ENCODE data around the gene MOSMO.
"Not testable (repeated sequence)": the region's sequence is repeated elsewhere in the genome, so short reads cannot be mapped to it uniquely, and the experiment has no call there.

The MOSMO gene

DNA sequence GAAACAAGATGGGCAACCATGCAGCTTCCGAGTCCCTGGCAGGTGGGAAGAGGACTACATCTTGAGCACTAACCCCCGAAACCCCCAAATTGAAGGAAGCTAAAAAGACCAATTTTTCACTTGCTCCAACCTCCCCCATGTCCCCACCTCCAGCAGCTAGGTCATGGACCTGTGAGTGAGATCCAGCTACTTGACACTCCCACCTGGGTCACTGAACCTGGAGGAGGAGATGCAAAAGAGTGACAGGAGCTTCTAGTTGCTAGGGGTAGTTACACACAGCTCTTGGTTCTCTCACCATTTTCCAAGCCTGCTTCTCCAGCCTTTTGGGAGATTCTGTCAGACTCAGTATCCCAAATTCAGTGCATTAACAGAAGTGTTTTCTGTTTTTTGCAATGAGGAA lies 18.2 kb upstream of the MOSMO start:
- Mint-ChIP-seq H3K27me3 (no peaks in the 10 kb centered on the region), H3K4me3 (no peak overlapping the region), H3K4me1 (ENCODE audit: low read depth in 2 of 2) (peaks cover 0 to 20% of the 10 kb centered on the region in 2 donors), H3K27ac (peak overlapping the region in 1 of 2 donors; percentile 85), H3K36me3 (ENCODE audit: insufficient read depth) (peaks cover 3% of the 10 kb centered on the region), H3K9me3 (no peaks in the 10 kb centered on the region)
- DNase-seq (no peak), ATAC-seq (replicated peaks) (no peak)

DNA sequence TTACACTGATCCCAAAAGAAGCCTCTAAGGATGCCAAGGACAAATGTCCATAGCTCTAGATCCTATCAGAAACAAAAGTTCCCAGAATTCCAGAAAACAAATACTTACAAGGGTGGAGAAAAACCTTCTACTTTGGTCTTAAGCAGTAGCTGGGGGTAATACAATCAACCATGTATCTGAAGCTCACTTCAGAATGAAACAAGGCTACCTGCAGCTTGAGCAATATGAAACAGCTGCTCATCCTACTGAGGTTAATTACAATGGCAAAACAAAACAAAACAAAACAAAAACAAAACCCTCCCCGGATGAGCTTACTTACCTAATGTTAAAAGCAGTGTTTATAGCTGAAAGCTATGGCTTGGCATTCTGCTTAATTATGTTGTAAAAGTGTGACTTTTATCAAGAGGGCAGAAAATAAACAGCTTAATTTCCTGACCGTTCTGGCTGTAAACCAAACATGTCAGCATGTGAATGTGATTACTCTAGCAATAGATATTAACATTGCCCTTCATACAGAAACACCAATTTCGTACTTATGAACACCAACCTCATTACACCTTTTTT lies 17.4 kb upstream of the MOSMO start:
- ATAC-seq (replicated peaks) (peak; percentile 16), DNase-seq (no peak)
- Mint-ChIP-seq H3K36me3 (ENCODE audit: insufficient read depth) (peaks cover 3% of the 10 kb centered on the region), H3K4me3 (no peak overlapping the region), H3K27me3 (no peaks in the 10 kb centered on the region), H3K9me3 (no peaks in the 10 kb centered on the region), H3K4me1 (ENCODE audit: low read depth in 2 of 2) (peaks cover 0 to 20% of the 10 kb centered on the region in 2 donors), H3K27ac (peak overlapping the region; percentile 25 to 85)

- Mint-ChIP-seq H3K27ac (peak overlapping the region in 1 of 2 donors; percentile 85), H3K9me3 (no peaks in the 10 kb centered on the region), H3K4me1 (ENCODE audit: low read depth in 2 of 2) (peaks cover 0 to 20% of the 10 kb centered on the region in 2 donors), H3K36me3 (ENCODE audit: insufficient read depth) (no peaks in the 10 kb centered on the region), H3K27me3 (no peaks in the 10 kb centered on the region), H3K4me3 (peak overlapping the region in 1 of 2 donors; percentile 5)
- no peak for DNase-seq
- ATAC-seq (replicated peaks) = no peak
Measured at GRCh38 chr16:21991621-21992020, 16.3 kb upstream of the MOSMO start.

- no peak overlapping the region for H3K4me3 Mint-ChIP-seq
- no peak for ATAC-seq (replicated peaks)
Measured at GRCh38 chr16:21994856-21995465, 12.9 kb upstream of the MOSMO start.

GRCh38 chr16:21996923-21997696 lies 10.8 kb upstream of the MOSMO start:
- Mint-ChIP-seq H3K27me3 (peaks cover 6% of the 10 kb centered on the region in 2 donors), H3K36me3 (ENCODE audit: insufficient read depth) (no peaks in the 10 kb centered on the region), H3K4me1 (ENCODE audit: low read depth in 2 of 2) (peaks cover 7 to 13% of the 10 kb centered on the region in 2 donors), H3K9me3 (no peaks in the 10 kb centered on the region), H3K4me3 (no peak overlapping the region), H3K27ac (no peak overlapping the region)
- ATAC-seq (replicated peaks) (no peak), DNase-seq (no peak)

More at GRCh38 chr16:21994856-21995465, 12.9 kb upstream of the MOSMO start:
- H3K27ac Mint-ChIP-seq = no peak overlapping the region
- peaks cover 0 to 15% of the 10 kb centered on the region in 2 donors for H3K4me1 Mint-ChIP-seq (ENCODE audit: low read depth in 2 of 2)
- H3K36me3 Mint-ChIP-seq (ENCODE audit: insufficient read depth) = no peaks in the 10 kb centered on the region
- no peak for DNase-seq
- H3K9me3 Mint-ChIP-seq = no peaks in the 10 kb centered on the region
- H3K27me3 Mint-ChIP-seq = no peaks in the 10 kb centered on the region

DNA sequence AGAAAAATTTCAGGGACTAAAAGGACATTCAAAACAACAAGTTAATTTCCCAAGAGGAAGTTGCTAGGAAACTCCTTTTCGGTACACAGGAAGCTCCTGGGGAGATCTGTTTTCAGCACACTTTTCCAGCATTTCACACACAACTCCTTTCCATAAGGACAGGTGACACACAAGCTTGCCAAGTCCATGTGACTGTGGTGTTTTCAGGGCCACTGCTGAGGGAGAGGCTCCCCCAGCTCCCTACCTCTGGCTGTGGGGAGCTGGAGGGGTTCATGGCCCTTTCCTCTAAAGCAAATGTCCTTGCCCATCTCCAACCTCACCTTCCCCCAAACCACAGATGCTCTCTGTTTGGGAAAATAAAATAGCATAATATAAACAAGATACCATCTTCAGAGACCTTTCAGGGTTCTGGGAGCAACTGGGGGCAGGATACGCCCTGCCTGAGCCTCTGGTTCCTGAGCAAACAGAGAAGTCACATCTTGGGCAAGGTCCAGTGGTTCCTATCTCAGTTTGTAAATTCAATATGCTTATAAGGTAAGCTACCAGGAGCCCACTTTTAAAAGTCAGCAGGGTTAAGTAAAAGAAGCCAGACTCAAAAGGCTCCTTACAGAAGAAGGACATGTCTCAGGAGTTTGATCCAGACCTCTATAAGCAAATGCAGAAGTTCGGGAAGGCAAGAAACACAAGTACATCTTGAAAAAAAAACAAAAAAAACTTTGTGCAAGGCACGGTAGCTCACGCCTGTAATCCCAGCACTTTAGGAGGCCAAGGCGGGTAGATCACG lies 10.0 kb upstream of the MOSMO start:
- Mint-ChIP-seq H3K4me3 (no peak overlapping the region), H3K4me1 (ENCODE audit: low read depth in 2 of 2) (peaks cover 7 to 10% of the 10 kb centered on the region in 2 donors), H3K27ac (no peak overlapping the region), H3K27me3 (peaks cover 6% of the 10 kb centered on the region in 2 donors), H3K36me3 (ENCODE audit: insufficient read depth) (no peaks in the 10 kb centered on the region), H3K9me3 (no peaks in the 10 kb centered on the region)
- DNase-seq (no peak), ATAC-seq (replicated peaks) (no peak)

- H3K9me3 Mint-ChIP-seq = no peaks in the 10 kb centered on the region
- DNase-seq = no peak
- ATAC-seq (replicated peaks) = no peak
- no peaks in the 10 kb centered on the region for H3K36me3 Mint-ChIP-seq (ENCODE audit: insufficient read depth)
- no peak overlapping the region for H3K27ac Mint-ChIP-seq
- H3K4me3 Mint-ChIP-seq = peak overlapping the region; percentile 57 to 61
- peaks cover 6% of the 10 kb centered on the region in 2 donors for H3K27me3 Mint-ChIP-seq
- H3K4me1 Mint-ChIP-seq (ENCODE audit: low read depth in 2 of 2) = peaks cover 7 to 8% of the 10 kb centered on the region in 2 donors
Measured at GRCh38 chr16:22001591-22001990, 6.3 kb upstream of the MOSMO start.

DNA sequence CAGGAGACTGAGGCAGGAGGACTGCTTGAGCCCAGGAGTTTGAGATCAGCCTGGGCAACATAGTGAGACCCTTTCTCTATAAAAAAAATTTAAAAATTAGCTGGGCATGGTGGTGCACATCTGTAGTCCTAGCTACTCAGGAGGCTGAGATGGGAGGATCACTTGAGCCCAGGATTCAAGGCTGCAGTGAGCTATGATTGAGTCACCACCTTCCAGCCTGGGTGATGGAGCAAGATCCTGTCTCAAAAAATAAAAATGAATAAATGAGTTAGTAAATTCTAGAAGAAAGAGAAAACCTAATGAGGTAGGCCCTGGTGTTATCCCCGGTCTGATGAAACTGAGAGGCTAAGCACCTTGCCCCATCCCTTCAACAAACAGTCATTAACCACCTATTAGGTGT lies 5.9 kb upstream of the MOSMO start:
- H3K27me3 Mint-ChIP-seq; H3K36me3 Mint-ChIP-seq (ENCODE audit: insufficient read depth); ATAC-seq (replicated peaks); H3K9me3 Mint-ChIP-seq; DNase-seq; H3K27ac Mint-ChIP-seq; H3K4me3 Mint-ChIP-seq: not testable (repeated sequence)
- H3K4me1 Mint-ChIP-seq (ENCODE audit: low read depth in 2 of 2) = peaks cover 11% of the 10 kb centered on the region in 2 donors

- peaks cover 17% of the 10 kb centered on the region in 2 donors for H3K4me1 Mint-ChIP-seq (ENCODE audit: low read depth in 2 of 2)
- H3K36me3 Mint-ChIP-seq (ENCODE audit: insufficient read depth) = peaks cover 5% of the 10 kb centered on the region
- H3K27me3 Mint-ChIP-seq = peaks cover 6% of the 10 kb centered on the region in 2 donors
- ATAC-seq (replicated peaks) (no peak), DNase-seq (no peak)
- no peak overlapping the region for H3K4me3 Mint-ChIP-seq
- H3K9me3 Mint-ChIP-seq = no peaks in the 10 kb centered on the region
- no peak overlapping the region for H3K27ac Mint-ChIP-seq
Measured at GRCh38 chr16:22003195-22003594, 4.7 kb upstream of the MOSMO start.

DNA sequence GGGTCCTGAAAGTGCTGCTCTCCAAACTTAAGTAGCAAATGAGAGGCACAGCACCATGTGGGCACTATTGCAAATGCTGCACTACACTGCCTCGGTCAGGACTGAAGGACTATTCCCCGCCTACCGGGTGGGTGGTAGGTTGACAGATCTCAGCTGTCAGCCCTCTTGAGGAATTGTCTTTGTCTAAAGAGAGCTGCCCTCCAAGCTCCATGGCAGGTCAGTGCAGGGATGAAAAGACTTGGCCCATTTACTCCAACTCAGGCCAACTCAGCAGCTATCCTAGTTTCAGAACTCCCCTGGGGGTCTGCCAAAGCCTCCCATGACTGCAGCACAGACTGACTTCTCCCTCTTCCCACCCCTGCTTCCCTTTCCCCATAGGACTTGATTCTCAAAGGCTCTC lies 3.6 kb upstream of the MOSMO start:
- Mint-ChIP-seq H3K36me3 (ENCODE audit: insufficient read depth) (peaks cover 5% of the 10 kb centered on the region), H3K27ac (no peak overlapping the region), H3K4me1 (ENCODE audit: low read depth in 2 of 2) (peaks cover 22 to 26% of the 10 kb centered on the region in 2 donors), H3K4me3 (no peak overlapping the region), H3K27me3 (peaks cover 6% of the 10 kb centered on the region in 2 donors), H3K9me3 (no peaks in the 10 kb centered on the region)
- ATAC-seq (replicated peaks) (no peak), DNase-seq (no peak)

DNA sequence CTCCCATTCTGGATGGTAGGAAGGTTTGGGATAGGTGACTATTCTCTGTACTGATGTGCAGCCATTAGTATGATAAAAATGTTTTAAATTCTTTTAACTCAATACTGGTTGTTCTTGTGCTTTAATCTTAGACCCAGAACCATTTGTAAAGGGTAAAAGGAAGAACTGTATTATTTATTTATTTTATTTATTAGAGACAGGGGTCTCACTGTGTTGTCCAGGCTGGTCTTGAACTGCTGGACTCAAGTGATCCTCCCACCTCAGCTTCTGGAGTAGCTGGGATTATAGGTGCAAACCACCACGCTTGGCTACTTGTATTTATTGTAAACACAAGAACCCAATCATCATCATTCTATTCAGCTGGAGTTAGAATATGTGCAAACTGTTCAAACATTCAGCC lies 2.2 kb upstream of the MOSMO start:
- Mint-ChIP-seq H3K9me3 (no peaks in the 10 kb centered on the region), H3K36me3 (ENCODE audit: insufficient read depth) (peaks cover 5% of the 10 kb centered on the region), H3K4me1 (ENCODE audit: low read depth in 2 of 2) (peaks cover 25 to 35% of the 10 kb centered on the region in 2 donors), H3K27ac (no peak overlapping the region), H3K27me3 (peaks cover 6% of the 10 kb centered on the region in 2 donors), H3K4me3 (no peak overlapping the region)
- ATAC-seq (replicated peaks) = no peak
- no peak for DNase-seq

DNA sequence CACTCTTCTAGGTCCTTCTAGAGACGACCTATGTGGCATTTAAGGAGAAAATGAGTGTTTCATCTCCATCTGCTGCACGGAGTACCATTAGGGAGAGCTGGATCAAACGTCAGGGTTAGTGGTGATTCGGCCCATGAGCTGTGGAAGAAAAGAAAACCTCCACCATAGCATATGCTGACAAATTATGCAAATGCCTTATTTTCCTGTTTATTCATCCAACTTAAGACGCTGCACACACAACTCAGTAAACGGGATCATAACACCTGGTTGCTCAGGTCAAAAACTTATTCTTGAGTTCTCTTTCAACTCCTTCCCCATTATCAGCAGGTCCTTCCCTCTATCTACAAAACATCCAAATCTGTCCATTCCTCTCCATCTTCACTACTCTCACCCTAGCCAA lies 1.3 kb upstream of the MOSMO start:
- H3K27me3 Mint-ChIP-seq = no peaks in the 10 kb centered on the region
- peak overlapping the region in 1 of 2 donors; percentile 97 for H3K27ac Mint-ChIP-seq
- ATAC-seq (replicated peaks) (no peak), DNase-seq (no peak)
- H3K4me1 Mint-ChIP-seq (ENCODE audit: low read depth in 2 of 2) = peaks cover 20 to 37% of the 10 kb centered on the region in 2 donors
- peak overlapping the region in 1 of 2 donors; percentile 98 for H3K4me3 Mint-ChIP-seq
- H3K9me3 Mint-ChIP-seq = no peaks in the 10 kb centered on the region
- H3K36me3 Mint-ChIP-seq (ENCODE audit: insufficient read depth) = peaks cover 5% of the 10 kb centered on the region

DNA sequence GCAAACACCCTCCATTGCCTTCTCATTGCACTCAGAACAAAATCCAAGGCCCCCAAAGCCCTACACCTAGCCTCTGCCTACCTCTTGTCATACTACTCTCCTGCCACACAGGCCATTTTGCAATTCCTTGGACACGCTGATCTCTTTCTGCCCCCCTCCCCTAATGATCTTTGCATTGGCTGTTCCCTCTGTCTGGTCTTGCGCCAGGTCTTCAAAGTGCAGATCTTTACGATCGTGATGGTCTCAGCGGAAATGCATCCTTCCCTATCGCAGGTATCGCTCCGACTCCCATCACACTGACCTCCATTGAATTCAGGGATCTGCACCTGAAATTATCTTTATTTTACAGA lies 777 bp upstream of the MOSMO start:
- Mint-ChIP-seq H3K4me3 (peak overlapping the region; percentile 92 to 98), H3K27ac (peak overlapping the region; percentile 89 to 97), H3K4me1 (ENCODE audit: low read depth in 2 of 2) (peaks cover 20 to 39% of the 10 kb centered on the region in 2 donors), H3K9me3 (no peaks in the 10 kb centered on the region), H3K27me3 (no peaks in the 10 kb centered on the region), H3K36me3 (ENCODE audit: insufficient read depth) (peaks cover 5% of the 10 kb centered on the region)
- no peak for ATAC-seq (replicated peaks)
- DNase-seq = no peak

Data from effector memory CD8-positive, alpha-beta T cell (primary cell).